ENCODE results near the gene LTBP1.

DNA sequence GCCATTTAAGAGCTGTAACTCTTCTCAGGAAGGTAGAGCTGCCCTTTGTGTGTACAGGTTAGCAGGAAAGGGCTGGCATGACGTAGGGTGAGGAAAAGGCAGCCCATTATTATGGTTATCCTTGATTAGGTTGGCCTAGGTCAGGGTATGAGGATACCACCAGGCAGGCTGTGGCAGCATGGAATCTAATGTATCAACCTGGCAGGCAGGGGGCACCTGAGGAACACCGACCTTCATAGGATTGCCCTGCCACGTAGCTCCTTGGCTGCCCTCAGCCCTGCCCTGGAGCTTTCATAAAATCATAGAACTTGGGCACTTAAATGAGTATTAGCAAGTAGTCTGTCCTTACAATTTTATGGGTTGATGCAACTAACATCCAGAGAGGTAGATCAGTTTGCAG, 261.6 kb downstream of the LTBP1 start:
- TF ChIP-seq EZH2 (IDR thresholded peaks at IDR 0.05; ENCODE audit: insufficient read depth, poor library complexity, severe bottlenecking) = no peak
- no peak for TF ChIP-seq EZH2phosphoT487 (IDR thresholded peaks at IDR 0.05; ENCODE audit: insufficient read depth, low read depth)
